GM10266 (cell line): ENCODE data around the gene ZNF473.

Experiments
- DNase-seq: peaks from one replicate; pipeline ENCODE4 v3.0.0; 2012; ENCODE audit errors: extremely low spot score
- TF ChIP-seq, protein P1 (sequence below): IDR thresholded peaks from 2 replicates; pipeline ENCODE4 v1.5.1; 2012; ENCODE audit warnings: mild to moderate bottlenecking, low read depth; ENCODE audit not compliant: control insufficient read depth, insufficient read depth; ENCODE audit errors: missing control alignments

Gene ZNF473

DNA sequence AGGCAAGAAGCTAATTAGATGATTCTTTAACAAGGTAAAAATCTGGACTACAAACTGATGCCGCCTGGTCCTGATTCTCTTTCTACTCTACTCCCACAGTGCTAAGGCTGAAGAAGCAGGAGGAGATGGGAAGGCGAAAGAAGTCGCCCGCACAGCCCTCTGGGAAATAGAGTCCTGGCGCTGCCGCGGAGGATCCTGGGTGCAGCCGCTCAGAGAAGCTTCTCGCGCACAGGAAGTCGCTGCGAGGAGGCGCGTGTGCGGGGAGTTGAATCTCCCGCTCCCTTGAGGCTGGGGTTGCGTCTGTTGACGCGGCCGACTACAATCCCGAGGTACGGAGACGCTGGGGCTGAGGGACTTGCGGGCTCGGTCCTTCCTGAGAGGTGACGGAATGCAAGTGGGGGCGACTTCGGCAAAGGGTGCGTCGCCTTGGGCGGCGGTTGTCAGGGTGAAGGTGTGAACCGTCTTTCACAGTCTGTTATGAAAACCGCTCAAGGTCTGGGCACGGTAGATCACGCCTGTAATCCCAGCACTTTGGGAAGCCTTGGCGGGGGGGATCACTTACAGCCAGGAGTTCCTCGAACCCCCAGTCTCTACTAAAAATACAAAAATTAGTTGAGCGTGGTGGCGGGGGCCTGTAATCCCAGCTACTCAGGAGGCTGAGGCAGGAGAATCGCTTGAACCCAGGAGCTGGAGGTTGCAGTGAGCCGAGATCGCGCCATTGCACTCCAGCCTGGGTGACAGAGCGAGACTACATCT, at the start of gene ZNF473:
Gene ZNF473 (plus strand): TSS at position 212 of the 756 bp plus-strand sequence. CDS start 5,078 bp downstream, outside the sequence.
- peak; percentile 79 for DNase-seq
- TF ChIP-seq, protein P1, sequence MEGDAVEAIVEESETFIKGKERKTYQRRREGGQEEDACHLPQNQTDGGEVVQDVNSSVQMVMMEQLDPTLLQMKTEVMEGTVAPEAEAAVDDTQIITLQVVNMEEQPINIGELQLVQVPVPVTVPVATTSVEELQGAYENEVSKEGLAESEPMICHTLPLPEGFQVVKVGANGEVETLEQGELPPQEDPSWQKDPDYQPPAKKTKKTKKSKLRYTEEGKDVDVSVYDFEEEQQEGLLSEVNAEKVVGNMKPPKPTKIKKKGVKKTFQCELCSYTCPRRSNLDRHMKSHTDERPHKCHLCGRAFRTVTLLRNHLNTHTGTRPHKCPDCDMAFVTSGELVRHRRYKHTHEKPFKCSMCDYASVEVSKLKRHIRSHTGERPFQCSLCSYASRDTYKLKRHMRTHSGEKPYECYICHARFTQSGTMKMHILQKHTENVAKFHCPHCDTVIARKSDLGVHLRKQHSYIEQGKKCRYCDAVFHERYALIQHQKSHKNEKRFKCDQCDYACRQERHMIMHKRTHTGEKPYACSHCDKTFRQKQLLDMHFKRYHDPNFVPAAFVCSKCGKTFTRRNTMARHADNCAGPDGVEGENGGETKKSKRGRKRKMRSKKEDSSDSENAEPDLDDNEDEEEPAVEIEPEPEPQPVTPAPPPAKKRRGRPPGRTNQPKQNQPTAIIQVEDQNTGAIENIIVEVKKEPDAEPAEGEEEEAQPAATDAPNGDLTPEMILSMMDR = no peak

DNA sequence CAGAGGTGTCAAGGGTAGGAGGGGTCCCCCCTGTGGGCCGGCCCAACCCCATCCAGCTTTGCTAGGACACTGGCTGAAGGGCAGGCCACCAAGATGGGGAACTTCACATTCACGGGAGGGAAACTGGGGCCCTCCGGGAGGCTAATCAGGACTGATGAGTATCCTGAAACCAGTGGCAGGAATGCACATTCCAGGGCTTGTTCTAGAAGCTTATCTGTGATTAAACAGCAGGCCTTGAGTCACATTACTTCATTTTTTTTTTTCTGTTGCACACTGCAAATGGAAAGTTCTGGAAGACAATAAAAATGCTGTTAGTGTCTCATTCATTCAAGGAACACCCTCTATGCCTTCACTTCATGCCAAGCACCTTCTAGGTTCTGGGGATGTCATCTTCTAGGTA, 49.3 kb upstream of the ZNF473 start:
- DNase-seq = no peak
- TF ChIP-seq, protein P1 = no peak

DNA sequence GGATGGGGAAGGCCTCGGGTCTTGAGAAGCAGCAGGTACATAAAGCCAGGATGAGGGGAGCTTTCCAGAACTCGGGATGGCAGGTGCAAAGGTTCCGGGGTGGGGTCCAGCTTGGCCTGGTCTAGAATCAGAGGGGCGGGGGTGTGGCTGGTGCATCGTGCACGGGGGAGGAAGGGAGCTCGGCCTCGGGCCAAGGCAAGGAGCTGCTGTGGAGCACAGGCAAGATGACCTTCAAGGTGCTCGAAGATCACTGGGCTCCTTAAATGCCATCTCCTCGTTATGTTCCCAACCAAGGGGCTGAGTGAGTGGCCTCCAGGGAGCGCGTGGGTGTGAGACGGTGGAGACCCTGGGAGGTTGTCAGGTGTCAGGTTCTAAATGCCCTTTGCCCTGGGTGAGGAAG, 48.7 kb upstream of the ZNF473 start:
- TF ChIP-seq, protein P1 = no peak
- DNase-seq = no peak

DNA sequence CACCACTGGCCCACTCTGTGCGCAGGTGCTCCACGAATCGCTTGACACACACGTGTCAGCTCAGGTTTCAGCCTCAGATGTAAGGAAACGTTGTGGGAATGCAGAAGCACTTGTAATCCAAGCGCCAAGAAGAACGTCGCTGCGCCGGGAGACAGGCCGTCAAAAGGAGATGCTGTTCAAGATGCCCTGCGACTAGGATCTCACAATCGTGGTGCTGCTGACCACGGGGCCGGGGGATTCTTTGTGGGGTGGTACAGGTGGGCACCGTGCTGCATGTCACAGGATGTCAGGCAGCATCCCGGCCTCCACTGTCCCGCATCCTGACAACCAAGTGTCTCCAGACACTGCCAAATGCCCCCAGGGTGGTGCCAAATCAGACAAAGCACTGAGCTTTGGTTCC, 47.9 kb upstream of the ZNF473 start:
- TF ChIP-seq, protein P1 = no peak
- DNase-seq = no peak

DNA sequence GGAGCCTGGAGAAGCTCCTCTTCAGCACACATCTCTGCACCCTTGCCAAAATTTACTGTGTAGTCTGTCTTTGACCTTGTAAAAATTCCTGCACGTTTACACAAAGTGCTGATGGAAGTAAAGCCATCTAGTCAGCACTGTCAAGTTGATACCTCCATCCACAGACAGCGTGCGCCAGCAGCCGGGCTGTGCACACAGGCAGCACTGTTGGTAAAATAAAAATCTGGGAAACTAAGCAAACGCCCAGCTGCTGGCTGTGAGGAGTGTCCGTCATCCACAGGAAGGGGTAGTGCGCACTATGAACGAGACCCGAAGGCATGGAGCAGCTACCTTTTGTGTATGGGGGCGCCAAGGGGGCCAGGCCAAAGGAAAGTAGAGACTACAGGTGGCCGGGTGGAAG, 47.5 kb upstream of the ZNF473 start:
- TF ChIP-seq, protein P1 = no peak
- no peak for DNase-seq

DNA sequence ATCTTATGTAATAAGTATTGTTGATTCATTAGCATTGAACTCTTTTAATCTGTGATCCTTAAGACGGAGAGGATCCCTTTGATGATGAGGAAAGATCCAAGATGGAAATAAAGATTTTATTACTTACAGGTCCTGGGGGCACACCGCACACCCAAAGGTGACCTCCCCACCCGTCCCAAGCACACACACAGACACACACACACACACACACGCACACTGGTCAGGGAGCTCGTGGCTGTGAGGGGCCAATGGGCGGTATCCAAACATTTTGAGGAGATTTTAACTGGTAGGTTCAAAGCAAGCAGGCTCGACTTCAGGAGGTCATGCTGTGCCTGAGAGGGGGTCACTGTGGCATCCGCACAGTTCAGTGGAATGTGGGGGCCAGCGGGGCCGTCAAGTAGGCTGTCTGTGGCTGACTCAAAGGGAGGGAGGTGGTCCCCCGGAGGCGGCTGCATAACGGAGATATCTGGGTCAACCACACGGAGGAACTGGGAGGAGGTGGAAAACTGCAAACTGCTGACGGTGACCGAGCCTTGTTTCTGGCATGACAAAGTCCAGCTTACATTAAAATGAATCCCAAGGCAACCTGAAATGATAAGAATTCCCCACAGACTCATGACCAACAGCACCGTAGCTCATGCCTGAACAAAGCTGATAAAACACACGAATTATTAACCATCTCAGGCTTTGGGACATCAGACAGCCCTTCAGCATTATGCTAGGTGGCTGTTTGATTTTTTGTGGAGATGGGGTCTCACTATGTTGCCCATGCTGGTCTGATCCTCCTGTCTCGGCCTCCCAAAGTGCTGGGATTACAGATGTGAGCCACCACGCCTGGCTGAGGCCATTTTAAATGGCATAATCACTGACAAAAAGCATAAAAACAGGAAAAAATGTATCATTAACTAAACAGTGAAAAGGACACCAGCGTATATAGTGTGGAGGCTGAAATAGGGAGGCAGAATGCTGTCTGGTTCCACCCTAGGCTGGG, 43.9 kb upstream of the ZNF473 start:
- DNase-seq = no peak
- TF ChIP-seq, protein P1 = no peak

DNA sequence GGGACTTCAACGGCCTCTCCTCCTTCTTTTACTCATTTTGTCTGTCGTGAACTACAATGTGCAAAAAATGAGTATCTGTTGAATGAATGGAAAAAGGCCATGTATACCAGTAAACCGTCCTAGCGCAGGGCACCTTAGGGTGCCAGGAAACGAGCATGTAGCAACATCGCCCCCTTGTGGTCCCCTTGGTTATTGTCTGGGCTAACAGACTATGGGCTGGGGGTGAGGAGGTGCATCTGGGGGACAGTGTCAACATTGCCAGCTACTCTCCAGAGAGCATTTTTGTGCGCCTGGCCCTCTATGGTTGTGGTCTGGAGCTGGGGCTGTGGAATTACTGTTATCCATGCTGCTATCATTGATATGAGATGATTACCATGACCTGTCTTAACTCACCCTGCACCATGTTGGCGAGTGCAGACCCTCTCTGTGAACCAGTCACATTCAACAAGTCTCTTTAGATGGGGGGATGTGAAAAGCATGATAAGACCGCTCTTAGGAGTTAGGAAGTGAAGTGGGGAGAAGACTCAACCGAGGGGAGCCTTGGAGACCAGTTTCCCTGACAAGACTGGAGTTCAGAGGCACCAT, 42.1 kb upstream of the ZNF473 start:
- DNase-seq = peak; percentile 74
- TF ChIP-seq, protein P1 = peak; percentile 93
